NCI-H1930 (cell line): ENCODE data around the gene SGK2.
"Not testable (repeated sequence)": the region's sequence is repeated elsewhere in the genome, so short reads cannot be mapped to it uniquely, and the experiment has no call there.

Source experiments
- DNase-seq, 2 experiments: peaks; one replicate each; lab custom pipeline; 2025; lab: John Stamatoyannopoulos, UW

Gene SGK2

GRCh38 chr20:43603124-43603523 is 44.3 kb downstream of the SGK2 start:
- DNase-seq, result no peak

GRCh38 chr20:43605715-43606114 is 46.9 kb downstream of the SGK2 start:
- DNase-seq, result no peak

GRCh38 chr20:43607278-43607677 is 48.5 kb downstream of the SGK2 start:
- DNase-seq, result not testable (repeated sequence)

GRCh38 chr20:43631598-43631997 is 72.8 kb downstream of the SGK2 start:
- no peak for DNase-seq
